Neural progenitor cell (in vitro differentiated cells): Measurements from ENCODE around the gene LSP1. TPM values are rescaled to one million over a fixed set of nuclear protein-coding genes. Genes with fewer than 3 reads are reported as not detected.

Experiments
- DNase-seq: peaks from one replicate; pipeline ENCODE4 v3.0.0-alpha.2; 2016; ENCODE audit warnings: low spot score
- H2AFZ ChIP-seq: fragments of 200-600 bp; sonication (generic); replicated peaks from 2 replicates; pipeline ENCODE4 v1.6.1; 2016; ENCODE audit warnings: antibody characterized with exemption
- H3F3A ChIP-seq: fragments of 200-600 bp; sonication (generic); 2 replicates; pipeline ENCODE4 v1.6.1; 2016; ENCODE audit warnings: antibody characterized with exemption, low read depth
- H3K27ac ChIP-seq: fragments of 200-600 bp; sonication (generic); 2 replicates; pipeline ENCODE4 v1.5.1; 2016; ENCODE audit warnings: mild to moderate bottlenecking
- H3K27me3 ChIP-seq: fragments of 200-600 bp; sonication (generic); 2 replicates; pipeline ENCODE4 v1.6.1; 2016; ENCODE audit warnings: mild to moderate bottlenecking, moderate library complexity
- H3K36me3 ChIP-seq: fragments of 200-600 bp; sonication (generic); 2 replicates; pipeline ENCODE4 v1.5.1; 2016
- H3K4me1 ChIP-seq: fragments of 200-600 bp; sonication (generic); 2 replicates; pipeline ENCODE4 v1.6.1; 2016; ENCODE audit warnings: mixed run types
- H3K4me2 ChIP-seq: fragments of 200-600 bp; sonication (generic); 2 replicates; pipeline ENCODE4 v1.6.1; 2016
- H3K4me3 ChIP-seq: fragments of 200-600 bp; sonication (generic); 2 replicates; pipeline ENCODE4 v1.5.1; 2016
- H3K79me2 ChIP-seq: fragments of 200-600 bp; sonication (generic); 2 replicates; pipeline ENCODE4 v1.6.1; 2016; ENCODE audit warnings: low read depth
- H3K9ac ChIP-seq: fragments of 200-600 bp; sonication (generic); 2 replicates; pipeline ENCODE4 v1.6.1; 2016
- H3K9me3 ChIP-seq: fragments of 200-600 bp; sonication (generic); 2 replicates; pipeline ENCODE4 v1.5.1; 2016; ENCODE audit warnings: low read depth
- H4K20me1 ChIP-seq: fragments of 200-600 bp; sonication (generic); 2 replicates; pipeline ENCODE4 v1.6.1; 2016; ENCODE audit warnings: low read depth
- H3K27ac Mint-ChIP-seq: 3 replicates; pipeline ENCODE4 v1.8.0; 2021; ENCODE audit warnings: mixed read lengths
- H3K27me3 Mint-ChIP-seq: 2 replicates; pipeline ENCODE4 v1.8.0; 2022; ENCODE audit warnings: low read depth, mild to moderate bottlenecking, inconsistent platforms, moderate library complexity, mixed read lengths; ENCODE audit not compliant: insufficient read depth
- H3K36me3 Mint-ChIP-seq: 3 replicates; pipeline ENCODE4 v1.8.0; 2021; ENCODE audit warnings: mixed read lengths
- H3K4me1 Mint-ChIP-seq: 3 replicates; pipeline ENCODE4 v1.8.0; 2021; ENCODE audit warnings: mixed read lengths
- H3K4me3 Mint-ChIP-seq: 3 replicates; pipeline ENCODE4 v1.8.0; 2021; ENCODE audit warnings: mild to moderate bottlenecking, moderate library complexity, mixed read lengths
- H3K9me3 Mint-ChIP-seq: 3 replicates; pipeline ENCODE4 v1.8.0; 2020; ENCODE audit warnings: mixed read lengths
- EZH2 ChIP-seq: fragments of 200-600 bp; sonication (generic); IDR thresholded peaks from 2 replicates; pipeline ENCODE4 v1.6.1; 2017; ENCODE audit warnings: antibody characterized with exemption, mild to moderate bottlenecking, moderate library complexity
- EZH2phosphoT487 ChIP-seq: fragments of 200-600 bp; sonication (generic); IDR thresholded peaks from 2 replicates; pipeline ENCODE4 v1.6.1; 2017; ENCODE audit warnings: antibody characterized with exemption
- total RNA-seq: library from RNA; depleted of rRNA; stranded (reverse); fragments of >200 nt; gene quantifications from 2 replicates; pipeline ENCODE4 v1.2.3, GENCODE V29; 2015; ENCODE audit warnings: low replicate concordance
- TF ChIP-seq, protein P1 (sequence below): fragments of 200-600 bp; sonication (generic); IDR thresholded peaks from 2 replicates; pipeline ENCODE4 v1.5.1; 2017; ENCODE audit warnings: antibody characterized with exemption, mild to moderate bottlenecking

Gene LSP1
- total RNA-seq, 1 donor from 2014 or later = not detected

DNA sequence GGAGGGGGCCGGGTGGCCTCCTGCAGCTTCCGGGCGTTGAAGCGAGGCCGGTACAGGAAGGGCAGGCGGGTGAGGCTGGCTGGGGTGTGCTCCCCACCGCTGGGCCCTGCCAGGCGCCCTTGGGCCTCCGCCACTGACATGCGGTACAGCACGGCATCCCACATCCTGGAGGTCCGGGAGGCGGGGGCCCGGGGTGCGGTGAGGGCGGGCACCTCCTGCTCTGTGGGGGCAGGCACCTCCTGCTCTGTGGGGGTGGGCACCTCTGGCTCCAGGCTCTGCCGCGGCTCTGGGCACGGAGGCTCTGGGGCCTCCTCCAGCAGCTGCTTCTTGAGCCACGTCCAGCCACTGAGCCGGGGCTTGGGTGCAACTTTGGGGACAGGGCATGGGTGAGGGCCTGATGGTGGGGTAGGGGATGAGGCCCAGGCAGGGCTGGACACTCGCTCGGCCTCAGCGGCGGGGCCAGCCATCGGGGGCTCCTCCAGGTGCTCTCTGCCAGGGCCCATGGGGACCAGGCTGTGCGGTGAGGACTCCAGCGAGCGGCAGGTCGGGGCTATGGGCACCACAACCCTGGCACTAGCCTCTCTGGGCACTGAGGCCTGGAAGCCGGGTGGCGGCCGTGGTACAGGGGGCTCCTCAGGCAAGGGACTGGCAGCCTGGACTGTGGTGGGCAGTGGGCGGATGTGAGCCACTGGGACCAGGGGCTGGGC lies 36.5 kb downstream of the LSP1 start:
- H2AFZ ChIP-seq = no peak overlapping the region
- H3K79me2 ChIP-seq = no peaks in the 10 kb centered on the region
- no peak for DNase-seq
- no peaks in the 10 kb centered on the region for H3K4me1 Mint-ChIP-seq
- no peak overlapping the region for H3K4me3 ChIP-seq
- H3K9ac ChIP-seq = no peak overlapping the region
- H3K4me1 ChIP-seq = no peaks in the 10 kb centered on the region
- H3K4me2 ChIP-seq = no peak overlapping the region
- no peak overlapping the region for H3K4me3 Mint-ChIP-seq
- no peaks in the 10 kb centered on the region for H3K36me3 Mint-ChIP-seq
- H4K20me1 ChIP-seq = no peaks in the 10 kb centered on the region
- H3K27ac ChIP-seq = no peak overlapping the region
- TF ChIP-seq EZH2phosphoT487 (no peak), EZH2 (no peak)
- TF ChIP-seq, protein P1, sequence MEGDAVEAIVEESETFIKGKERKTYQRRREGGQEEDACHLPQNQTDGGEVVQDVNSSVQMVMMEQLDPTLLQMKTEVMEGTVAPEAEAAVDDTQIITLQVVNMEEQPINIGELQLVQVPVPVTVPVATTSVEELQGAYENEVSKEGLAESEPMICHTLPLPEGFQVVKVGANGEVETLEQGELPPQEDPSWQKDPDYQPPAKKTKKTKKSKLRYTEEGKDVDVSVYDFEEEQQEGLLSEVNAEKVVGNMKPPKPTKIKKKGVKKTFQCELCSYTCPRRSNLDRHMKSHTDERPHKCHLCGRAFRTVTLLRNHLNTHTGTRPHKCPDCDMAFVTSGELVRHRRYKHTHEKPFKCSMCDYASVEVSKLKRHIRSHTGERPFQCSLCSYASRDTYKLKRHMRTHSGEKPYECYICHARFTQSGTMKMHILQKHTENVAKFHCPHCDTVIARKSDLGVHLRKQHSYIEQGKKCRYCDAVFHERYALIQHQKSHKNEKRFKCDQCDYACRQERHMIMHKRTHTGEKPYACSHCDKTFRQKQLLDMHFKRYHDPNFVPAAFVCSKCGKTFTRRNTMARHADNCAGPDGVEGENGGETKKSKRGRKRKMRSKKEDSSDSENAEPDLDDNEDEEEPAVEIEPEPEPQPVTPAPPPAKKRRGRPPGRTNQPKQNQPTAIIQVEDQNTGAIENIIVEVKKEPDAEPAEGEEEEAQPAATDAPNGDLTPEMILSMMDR = no peak
- no peaks in the 10 kb centered on the region for H3K9me3 Mint-ChIP-seq
- H3K9me3 ChIP-seq = no peaks in the 10 kb centered on the region
- H3K27me3 ChIP-seq = peaks cover 7% of the 10 kb centered on the region
- H3K36me3 ChIP-seq = no peaks in the 10 kb centered on the region
- no peak overlapping the region for H3K27ac Mint-ChIP-seq
- peaks cover 5% of the 10 kb centered on the region for H3K27me3 Mint-ChIP-seq
- no peaks in the 10 kb centered on the region for H3F3A ChIP-seq

DNA sequence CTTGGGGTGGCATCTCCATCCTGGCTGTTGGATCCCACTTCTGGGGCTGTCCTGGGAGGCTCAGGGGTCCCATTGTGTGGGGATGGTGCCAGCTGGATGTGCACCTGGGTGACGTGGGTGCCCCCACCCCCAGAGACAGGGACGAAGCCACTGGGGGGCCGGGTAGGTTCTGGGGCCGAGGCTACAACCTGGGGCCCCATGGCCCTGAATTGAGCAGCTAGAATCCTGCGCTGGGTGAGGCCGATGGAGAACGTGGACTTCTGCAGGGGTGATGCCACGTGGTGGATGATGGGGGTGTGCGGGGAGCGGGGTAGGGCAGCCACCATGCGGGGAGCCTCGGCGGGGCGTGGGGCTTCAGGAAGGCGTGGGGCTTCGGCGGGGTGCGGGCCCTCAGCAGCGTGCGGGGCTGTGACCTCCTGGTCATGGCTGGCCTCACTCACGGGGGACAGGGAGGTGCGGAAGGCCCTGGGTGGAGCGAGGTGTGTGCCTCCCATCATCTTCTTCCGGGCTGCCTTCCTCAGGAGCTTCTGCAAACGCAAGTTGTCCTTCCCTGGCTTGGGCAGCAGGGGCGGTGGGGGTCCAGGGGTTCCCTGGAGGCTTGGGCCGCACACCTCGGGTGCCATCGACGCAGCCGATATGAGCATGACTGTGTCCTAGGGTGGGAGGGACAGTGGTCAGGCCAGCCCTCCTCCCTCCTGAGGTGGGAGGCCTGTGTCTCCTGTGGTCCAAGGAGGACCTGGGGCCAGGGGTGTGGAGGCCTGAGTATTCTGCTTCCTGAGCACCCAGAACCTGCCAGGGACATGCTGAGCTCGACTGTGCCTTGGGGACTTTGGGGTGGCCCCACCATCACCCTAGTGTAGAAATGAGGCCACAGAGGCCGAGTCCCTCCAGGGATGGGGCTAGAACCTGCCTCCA lies 37.3 kb downstream of the LSP1 start:
- DNase-seq = no peak
- TF ChIP-seq, protein P1 = no peak
- no peak for TF ChIP-seq EZH2
- no peak for TF ChIP-seq EZH2phosphoT487
- Histone ChIP-seq H3K79me2 (no peaks in the 10 kb centered on the region), H3K9ac (no peak overlapping the region), H3K4me3 (no peak overlapping the region), H3F3A (no peaks in the 10 kb centered on the region), H4K20me1 (no peaks in the 10 kb centered on the region), H3K27me3 (peaks cover 7% of the 10 kb centered on the region), H3K27ac (no peak overlapping the region), H2AFZ (no peak overlapping the region), H3K9me3 (no peaks in the 10 kb centered on the region), H3K36me3 (no peaks in the 10 kb centered on the region), H3K4me1 (no peaks in the 10 kb centered on the region), H3K4me2 (no peak overlapping the region)
- peaks cover 9% of the 10 kb centered on the region for H3K27me3 Mint-ChIP-seq
- no peak overlapping the region for H3K4me3 Mint-ChIP-seq
- no peaks in the 10 kb centered on the region for H3K4me1 Mint-ChIP-seq
- H3K36me3 Mint-ChIP-seq = no peaks in the 10 kb centered on the region
- H3K9me3 Mint-ChIP-seq = no peaks in the 10 kb centered on the region
- H3K27ac Mint-ChIP-seq = no peak overlapping the region

DNA sequence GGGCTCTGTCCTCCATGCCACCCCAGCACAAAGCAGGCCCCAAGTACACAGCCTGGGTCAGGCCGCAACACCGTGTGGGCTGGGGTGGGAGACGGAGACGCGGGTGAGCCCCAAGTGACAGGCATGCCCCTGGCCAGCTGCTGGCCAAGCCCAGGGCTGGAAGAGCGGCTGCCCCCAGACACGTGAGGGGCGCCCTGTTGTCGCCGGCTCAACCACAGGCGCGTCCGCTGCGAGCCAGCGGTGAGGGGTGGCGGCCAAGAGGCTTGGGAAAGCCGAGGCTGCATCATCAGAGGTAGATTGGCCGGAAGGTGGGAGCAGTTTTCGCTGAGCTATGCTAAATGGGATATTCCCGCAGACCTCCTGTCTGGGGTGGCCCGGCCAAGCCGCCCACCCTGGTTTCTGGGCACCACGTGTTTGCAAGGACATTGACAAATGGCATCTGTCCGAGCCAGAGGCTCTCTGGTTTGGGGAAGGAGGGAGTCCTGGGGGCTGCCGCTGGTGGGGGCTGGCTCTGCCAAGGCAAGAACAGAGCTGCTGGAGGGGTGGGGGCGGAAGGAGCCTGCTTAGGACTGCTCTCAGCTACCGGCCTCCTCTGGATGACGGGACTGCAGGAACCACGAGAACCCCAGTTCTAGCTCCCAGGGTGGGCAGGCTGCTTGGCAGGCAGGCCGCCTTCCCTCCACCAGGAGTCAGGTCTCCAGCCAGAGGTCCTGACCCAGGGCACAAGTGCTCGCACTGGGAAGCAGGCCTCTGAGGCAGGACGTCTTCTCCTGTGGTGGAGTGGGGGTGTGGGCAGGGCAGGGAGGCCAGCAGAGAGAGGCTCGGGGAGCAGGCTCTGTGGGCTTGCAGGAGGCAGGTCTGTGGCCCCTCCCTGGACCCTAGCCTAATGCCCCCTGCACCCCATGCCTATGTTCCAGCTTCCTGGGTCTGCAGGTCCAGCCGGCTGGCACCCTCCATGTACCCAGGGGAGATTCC lies 38.3 kb downstream of the LSP1 start:
- Mint-ChIP-seq H3K4me3 (no peak overlapping the region), H3K27me3 (peaks cover 9% of the 10 kb centered on the region), H3K4me1 (no peaks in the 10 kb centered on the region), H3K36me3 (no peaks in the 10 kb centered on the region), H3K27ac (no peak overlapping the region), H3K9me3 (no peaks in the 10 kb centered on the region)
- no peaks in the 10 kb centered on the region for H3K36me3 ChIP-seq
- TF ChIP-seq EZH2 (no peak), EZH2phosphoT487 (no peak)
- TF ChIP-seq, protein P1 = no peak
- H3K9ac ChIP-seq = no peak overlapping the region
- no peaks in the 10 kb centered on the region for H3K4me1 ChIP-seq
- no peak overlapping the region for H3K4me2 ChIP-seq
- H3F3A ChIP-seq = no peaks in the 10 kb centered on the region
- no peak for DNase-seq
- H4K20me1 ChIP-seq = no peaks in the 10 kb centered on the region
- H2AFZ ChIP-seq = no peak overlapping the region
- H3K4me3 ChIP-seq = no peak overlapping the region
- H3K27ac ChIP-seq = no peak overlapping the region
- H3K9me3 ChIP-seq = no peaks in the 10 kb centered on the region
- no peaks in the 10 kb centered on the region for H3K27me3 ChIP-seq
- no peaks in the 10 kb centered on the region for H3K79me2 ChIP-seq
